ENCODE results near the gene ARL17B. TPM values are rescaled to one million over a fixed set of nuclear protein-coding genes. Genes with fewer than 3 reads are reported as not detected.
A peak's percentile ranks its signal among the peaks of the same experiment; 100 is the strongest.
"Not testable (repeated sequence)": the region's sequence is repeated elsewhere in the genome, so short reads cannot be mapped to it uniquely, and the experiment has no call there.

ARL17B gene
- total RNA-seq, 2 donors from 2014 or later, result 22.9 to 23.0 TPM

DNA sequence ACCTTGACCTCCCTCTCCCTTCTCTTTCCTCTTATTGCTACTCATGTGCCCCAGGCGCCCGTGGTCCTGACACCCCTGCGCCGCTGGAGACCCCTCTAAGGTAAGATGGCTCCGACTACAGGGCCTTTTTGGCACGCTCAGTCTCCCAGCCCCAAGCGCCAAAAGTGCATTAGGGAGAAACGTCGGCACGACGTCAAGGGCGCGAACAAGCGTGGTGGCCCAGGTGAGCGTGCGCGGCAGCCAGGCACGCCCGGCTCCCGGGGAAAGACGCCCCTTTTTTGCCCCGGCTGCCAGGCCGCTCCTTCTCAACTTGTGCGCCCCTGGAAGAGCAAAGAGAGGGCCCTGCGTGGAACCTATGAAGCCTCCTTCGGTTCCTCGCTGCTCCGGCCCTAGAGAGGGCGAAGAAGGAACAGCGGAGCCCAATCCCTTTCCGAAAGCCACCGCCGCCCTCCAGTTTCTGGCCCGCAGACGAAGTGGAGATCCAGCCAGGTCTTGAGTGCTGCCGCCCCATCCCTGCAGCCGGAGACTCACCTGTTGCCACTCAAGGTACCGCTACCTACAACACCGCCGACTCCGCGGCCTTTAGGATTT lies 326 bp downstream of the ARL17B start:
- not testable (repeated sequence) for H3K9me3 ChIP-seq (ENCODE audit: control insufficient read depth, low read length, poor library complexity, severe bottlenecking); H3K27ac Mint-ChIP-seq; DNase-seq; H3K36me3 Mint-ChIP-seq (ENCODE audit: low read depth); H3K4me1 Mint-ChIP-seq; H3K4me3 Mint-ChIP-seq; H3K27me3 Mint-ChIP-seq
- ATAC-seq, result peak; percentile 57

GRCh38 chr17:46353856-46354255 lies 7.7 kb downstream of the ARL17B start:
- not testable (repeated sequence) for ATAC-seq; H3K27me3 Mint-ChIP-seq; H3K27ac Mint-ChIP-seq; H3K4me1 Mint-ChIP-seq; H3K36me3 Mint-ChIP-seq (ENCODE audit: low read depth); H3K9me3 ChIP-seq (ENCODE audit: control insufficient read depth, low read length, poor library complexity, severe bottlenecking); DNase-seq; H3K4me3 Mint-ChIP-seq

DNA sequence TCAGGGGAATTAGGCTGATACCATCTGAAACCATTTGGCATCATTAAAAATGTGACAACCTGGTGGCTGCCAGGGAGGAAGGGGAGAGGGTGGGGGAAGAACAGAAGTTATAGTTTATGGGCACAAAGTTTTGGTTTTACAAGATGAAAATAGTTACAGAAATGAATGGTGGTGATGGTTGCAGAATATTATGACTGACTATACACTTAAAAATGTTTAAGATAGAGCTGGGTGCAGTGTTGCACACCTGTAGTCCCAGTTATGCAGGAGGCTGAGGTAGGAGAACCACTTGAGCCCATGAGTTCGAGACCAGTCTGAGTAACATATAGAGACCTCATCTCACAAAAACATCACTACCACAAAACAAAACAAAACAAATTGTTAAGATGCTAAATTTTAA lies 12.5 kb downstream of the ARL17B start:
- H3K27me3 Mint-ChIP-seq; H3K36me3 Mint-ChIP-seq (ENCODE audit: low read depth); DNase-seq; H3K4me1 Mint-ChIP-seq; H3K9me3 ChIP-seq (ENCODE audit: control insufficient read depth, low read length, poor library complexity, severe bottlenecking); ATAC-seq; H3K4me3 Mint-ChIP-seq; H3K27ac Mint-ChIP-seq: not testable (repeated sequence)

GRCh38 chr17:46348345-46348744 lies 13.2 kb downstream of the ARL17B start:
- H3K4me1 Mint-ChIP-seq; H3K27me3 Mint-ChIP-seq; H3K4me3 Mint-ChIP-seq; H3K9me3 ChIP-seq (ENCODE audit: control insufficient read depth, low read length, poor library complexity, severe bottlenecking); H3K27ac Mint-ChIP-seq; H3K36me3 Mint-ChIP-seq (ENCODE audit: low read depth); DNase-seq: not testable (repeated sequence)
- ATAC-seq, result peak; percentile 68

- H3K27ac Mint-ChIP-seq, result not testable (repeated sequence)
These were observed 19.4 kb downstream of the ARL17B start for GRCh38 chr17:46342131-46342530.

GRCh38 chr17:46341220-46341619 lies 20.3 kb downstream of the ARL17B start:
- DNase-seq; H3K27me3 Mint-ChIP-seq; H3K27ac Mint-ChIP-seq; H3K9me3 ChIP-seq (ENCODE audit: control insufficient read depth, low read length, poor library complexity, severe bottlenecking); H3K4me1 Mint-ChIP-seq; H3K36me3 Mint-ChIP-seq (ENCODE audit: low read depth); H3K4me3 Mint-ChIP-seq: not testable (repeated sequence)
- peak; percentile 49 for ATAC-seq

More at GRCh38 chr17:46342131-46342530, 19.4 kb downstream of the ARL17B start:
- peak; percentile 30 for ATAC-seq
- not testable (repeated sequence) for H3K9me3 ChIP-seq (ENCODE audit: control insufficient read depth, low read length, poor library complexity, severe bottlenecking); H3K4me3 Mint-ChIP-seq; H3K27me3 Mint-ChIP-seq; H3K36me3 Mint-ChIP-seq (ENCODE audit: low read depth); H3K4me1 Mint-ChIP-seq; DNase-seq

- H3K4me1 Mint-ChIP-seq; H3K4me3 Mint-ChIP-seq; ATAC-seq; DNase-seq; H3K27ac Mint-ChIP-seq; H3K36me3 Mint-ChIP-seq (ENCODE audit: low read depth); H3K9me3 ChIP-seq (ENCODE audit: control insufficient read depth, low read length, poor library complexity, severe bottlenecking); H3K27me3 Mint-ChIP-seq: not testable (repeated sequence)
These were observed 66.7 kb downstream of the ARL17B start, which contains the start of gene LRRC37A for GRCh38 chr17:46294831-46295230. Gene LRRC37A (plus strand): TSS chr17:46295131. CDS start chr17:46295134, 3 bp downstream.

DNA sequence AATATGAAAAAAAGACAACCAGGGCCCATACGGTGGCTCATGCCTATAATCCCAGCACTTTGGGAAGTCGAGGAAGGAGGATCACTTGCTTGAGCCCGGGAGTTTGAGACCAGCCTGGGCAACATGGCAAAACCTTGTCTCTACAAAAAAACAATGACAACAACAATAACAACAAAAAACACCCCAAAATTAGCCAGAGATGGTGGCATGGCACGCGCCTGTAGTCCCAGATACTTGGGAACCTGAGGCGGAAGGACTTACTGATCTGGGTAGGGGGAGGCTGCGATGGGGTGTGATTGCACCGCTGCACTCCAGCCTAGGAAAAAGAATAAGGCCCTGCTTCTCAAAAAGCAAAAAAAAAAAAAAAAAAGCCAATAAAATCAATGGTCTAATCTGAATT lies 69.9 kb downstream of the ARL17B start:
- not testable (repeated sequence) for H3K36me3 Mint-ChIP-seq (ENCODE audit: low read depth); DNase-seq; ATAC-seq; H3K4me1 Mint-ChIP-seq; H3K27ac Mint-ChIP-seq; H3K4me3 Mint-ChIP-seq; H3K27me3 Mint-ChIP-seq; H3K9me3 ChIP-seq (ENCODE audit: control insufficient read depth, low read length, poor library complexity, severe bottlenecking)

DNA sequence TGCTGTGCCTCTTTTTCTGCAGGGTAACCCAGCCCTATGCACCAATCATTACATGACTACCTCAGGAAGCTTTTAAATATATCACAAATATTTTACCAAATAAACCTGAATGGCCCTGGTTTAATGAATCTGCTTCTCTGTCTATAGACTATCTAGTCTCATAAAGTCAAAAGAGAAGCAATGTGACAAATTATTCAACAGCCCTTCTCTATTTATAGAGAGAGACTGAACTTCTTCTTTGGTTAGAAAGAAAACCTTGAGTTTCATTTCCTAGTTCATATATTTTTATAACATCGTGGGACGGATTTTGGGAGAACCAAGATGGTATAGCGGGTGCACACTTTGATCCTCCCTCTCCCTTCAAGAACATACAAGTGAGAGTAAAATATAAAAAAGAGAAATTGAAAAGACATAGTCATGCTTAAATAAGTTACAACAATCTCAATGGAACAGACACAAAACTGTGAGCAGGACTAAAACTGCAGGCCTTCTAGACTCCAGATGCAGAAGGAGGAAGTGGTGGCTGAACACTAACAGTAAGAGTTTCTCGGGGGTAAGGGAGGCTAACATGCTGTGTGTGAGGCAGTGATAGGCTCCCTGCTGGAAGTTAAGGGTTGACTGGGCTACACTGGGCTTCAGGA lies 70.5 kb downstream of the ARL17B start:
- peak; percentile 59 for ATAC-seq
- not testable (repeated sequence) for H3K4me1 Mint-ChIP-seq; H3K9me3 ChIP-seq (ENCODE audit: control insufficient read depth, low read length, poor library complexity, severe bottlenecking); H3K4me3 Mint-ChIP-seq; H3K27ac Mint-ChIP-seq; H3K36me3 Mint-ChIP-seq (ENCODE audit: low read depth); DNase-seq; H3K27me3 Mint-ChIP-seq

- H3K36me3 Mint-ChIP-seq (ENCODE audit: low read depth); H3K27me3 Mint-ChIP-seq; H3K4me3 Mint-ChIP-seq; H3K9me3 ChIP-seq (ENCODE audit: control insufficient read depth, low read length, poor library complexity, severe bottlenecking); ATAC-seq; DNase-seq: not testable (repeated sequence)
- Mint-ChIP-seq H3K27ac (peak overlapping the region; percentile 27), H3K4me1 (peaks cover 11% of the 10 kb centered on the region)
These were observed 74.0 kb downstream of the ARL17B start for GRCh38 chr17:46287587-46287986.

DNA sequence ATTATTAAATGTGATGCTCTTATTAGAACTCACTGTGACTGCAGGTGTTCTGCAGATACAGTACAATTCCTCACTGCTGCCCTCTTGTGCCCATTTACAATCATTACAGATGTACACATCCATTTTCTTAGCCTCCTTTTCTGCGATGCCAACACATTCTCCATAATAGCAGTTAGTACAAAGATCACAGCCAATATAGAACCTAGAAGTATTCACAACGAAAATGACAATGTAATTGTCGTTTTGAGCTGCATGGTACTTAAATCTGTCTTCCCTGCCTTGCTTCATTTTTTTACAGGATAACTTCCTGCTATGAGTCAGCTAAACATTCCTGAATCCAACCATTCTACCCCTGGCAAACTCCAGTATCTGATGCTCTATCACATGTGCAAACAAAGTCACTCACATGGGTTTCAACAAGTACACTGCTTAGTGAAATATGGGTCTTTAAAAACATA lies 74.8 kb downstream of the ARL17B start:
- not testable (repeated sequence) for H3K9me3 ChIP-seq (ENCODE audit: control insufficient read depth, low read length, poor library complexity, severe bottlenecking); H3K36me3 Mint-ChIP-seq (ENCODE audit: low read depth); H3K27me3 Mint-ChIP-seq; H3K4me3 Mint-ChIP-seq
- DNase-seq (peak; percentile 17 to 61 (median 35)), ATAC-seq (peak; percentile 90)
- Mint-ChIP-seq H3K4me1 (peaks cover 11% of the 10 kb centered on the region), H3K27ac (peak overlapping the region; percentile 27)

DNA sequence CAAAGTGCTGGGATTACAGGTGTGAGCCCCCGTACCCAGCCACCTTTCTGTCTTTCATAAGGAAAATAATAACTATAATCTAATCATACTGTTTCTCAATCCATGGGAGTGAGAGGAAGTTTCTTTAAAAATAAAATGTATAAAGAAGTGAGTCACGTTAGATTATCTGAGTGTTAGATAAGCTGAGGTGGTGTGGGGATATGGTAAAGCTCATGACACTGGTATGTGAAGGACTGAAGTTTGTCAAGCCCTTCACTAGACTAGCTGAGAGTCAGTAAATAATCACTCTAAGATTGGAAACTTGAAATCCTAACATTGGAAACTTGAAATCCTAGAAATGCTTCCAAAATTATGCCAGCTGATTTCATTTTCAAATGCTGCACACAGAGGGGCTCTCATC lies 76.1 kb downstream of the ARL17B start:
- not testable (repeated sequence) for ATAC-seq; H3K36me3 Mint-ChIP-seq (ENCODE audit: low read depth); H3K27me3 Mint-ChIP-seq; H3K9me3 ChIP-seq (ENCODE audit: control insufficient read depth, low read length, poor library complexity, severe bottlenecking); DNase-seq; H3K4me3 Mint-ChIP-seq
- Mint-ChIP-seq H3K4me1 (peaks cover 11% of the 10 kb centered on the region), H3K27ac (peak overlapping the region; percentile 59)

DNA sequence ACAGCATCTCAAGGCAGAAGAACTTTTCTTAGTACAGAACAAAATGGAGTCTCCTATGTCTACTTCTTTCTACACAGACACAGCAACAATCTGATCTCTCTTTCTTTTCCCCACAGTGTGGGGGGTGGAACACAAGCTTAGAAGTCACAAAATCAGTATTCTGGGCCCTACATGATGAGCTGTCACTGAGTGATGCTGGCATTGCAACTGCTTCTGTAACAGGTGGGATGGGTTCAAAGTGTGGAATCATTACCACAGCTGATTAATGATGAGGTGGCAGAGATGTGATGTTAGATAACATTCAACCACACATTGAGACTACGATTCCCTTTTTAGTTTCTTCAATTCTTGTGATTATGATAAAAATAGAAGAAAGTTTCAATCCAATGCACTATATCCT lies 77.1 kb downstream of the ARL17B start:
- H3K4me3 Mint-ChIP-seq; DNase-seq; H3K27me3 Mint-ChIP-seq; H3K27ac Mint-ChIP-seq; H3K9me3 ChIP-seq (ENCODE audit: control insufficient read depth, low read length, poor library complexity, severe bottlenecking); H3K36me3 Mint-ChIP-seq (ENCODE audit: low read depth): not testable (repeated sequence)
- ATAC-seq, result peak; percentile 76
- H3K4me1 Mint-ChIP-seq, result peaks cover 11% of the 10 kb centered on the region

- H3K27me3 Mint-ChIP-seq; H3K27ac Mint-ChIP-seq; H3K4me3 Mint-ChIP-seq; DNase-seq; ATAC-seq; H3K36me3 Mint-ChIP-seq (ENCODE audit: low read depth); H3K9me3 ChIP-seq (ENCODE audit: control insufficient read depth, low read length, poor library complexity, severe bottlenecking): not testable (repeated sequence)
- peaks cover 11% of the 10 kb centered on the region for H3K4me1 Mint-ChIP-seq
These were observed 78.9 kb downstream of the ARL17B start for GRCh38 chr17:46282635-46283034.

Data from T-helper 17 cell (primary cell).